SU-DHL-6 (cell line): ENCODE measurements around the gene ZG16.
"Not testable (repeated sequence)": the region's sequence is repeated elsewhere in the genome, so short reads cannot be mapped to it uniquely, and the experiment has no call there.

Experiments
- H2AFZ ChIP-seq: fragments of 200-600 bp; sonication (generic); 2 replicates; pipeline ENCODE4 v1.6.1; 2014; ENCODE audit warnings: low read depth, mild to moderate bottlenecking, moderate library complexity, mixed read lengths, antibody characterized with exemption, low read length; ENCODE audit not compliant: severe bottlenecking
- H3F3A ChIP-seq: fragments of 200-600 bp; shearing (Covaris generic); 2 replicates; pipeline ENCODE4 v1.6.0; 2016; ENCODE audit warnings: antibody characterized with exemption, mild to moderate bottlenecking; ENCODE audit not compliant: insufficient read depth
- H3K27ac ChIP-seq: fragments of 200-600 bp; sonication (generic); 2 replicates; pipeline ENCODE4 v1.5.1; 2016; ENCODE audit warnings: low read depth, mild to moderate bottlenecking, low read length, moderate library complexity, mixed read lengths
- H3K27me3 ChIP-seq: fragments of 200-600 bp; sonication (generic), shearing (Covaris generic); 2 replicates; pipeline ENCODE4 v1.6.0; 2014; ENCODE audit warnings: mild to moderate bottlenecking, low read length
- H3K36me3 ChIP-seq: fragments of 200-600 bp; sonication (generic); 2 replicates; pipeline ENCODE4 v1.6.1; 2014; ENCODE audit warnings: mild to moderate bottlenecking, low read length, mixed read lengths
- H3K4me2 ChIP-seq: fragments of 300-600, 200-600 bp; shearing (Covaris generic), sonication (generic); 2 replicates; pipeline ENCODE4 v1.6.0; 2014; ENCODE audit warnings: low read length, low read depth, mild to moderate bottlenecking; ENCODE audit not compliant: poor library complexity, severe bottlenecking
- H3K4me3 ChIP-seq: fragments of 200-600 bp; sonication (generic); 2 replicates; pipeline ENCODE4 v1.5.1; 2014; ENCODE audit warnings: antibody characterized with exemption, low read length, mild to moderate bottlenecking, mixed read lengths; ENCODE audit not compliant: insufficient read depth, poor library complexity, severe bottlenecking
- H3K79me2 ChIP-seq: fragments of 200-600 bp; sonication (generic); 2 replicates; pipeline ENCODE4 v1.6.1; 2014; ENCODE audit warnings: mild to moderate bottlenecking, low read length, moderate library complexity; ENCODE audit not compliant: insufficient read depth
- H3K9ac ChIP-seq: fragments of 200-600 bp; sonication (generic); 2 replicates; pipeline ENCODE4 v1.7.0; 2014; ENCODE audit warnings: mild to moderate bottlenecking, low read length
- H3K9me2 ChIP-seq: fragments of 200-600 bp; sonication (generic); replicated peaks from 2 replicates; pipeline ENCODE4 v1.6.1; 2014; ENCODE audit warnings: low read length; ENCODE audit not compliant: insufficient read depth
- H3K9me3 ChIP-seq: fragments of 200-600 bp; sonication (generic); 2 replicates; pipeline ENCODE4 v1.6.1; 2014; ENCODE audit warnings: low read length, mixed read lengths; ENCODE audit not compliant: insufficient read depth
- H4K20me1 ChIP-seq: fragments of 200-600 bp; sonication (generic); 2 replicates; pipeline ENCODE4 v1.6.1; 2014; ENCODE audit warnings: low read depth, mild to moderate bottlenecking, antibody characterized with exemption, low read length, moderate library complexity, mixed read lengths
- CTCF ChIP-seq: fragments of 200-600 bp; sonication (generic); IDR thresholded peaks from one replicate; pipeline ENCODE4 v1.5.1; 2017; ENCODE audit warnings: antibody characterized with exemption, mild to moderate bottlenecking, low read length, moderate library complexity; ENCODE audit not compliant: insufficient read depth, poor library complexity, severe bottlenecking
- EZH2phosphoT487 ChIP-seq: fragments of 200-600 bp; sonication (generic), shearing (Covaris generic); conservative IDR thresholded peaks from 2 replicates; pipeline ENCODE4 v1.6.1; 2018; ENCODE audit warnings: mild to moderate bottlenecking, antibody characterized with exemption, low read length, moderate library complexity, mixed read lengths

The ZG16 gene

GRCh38 chr16:29790949-29791844 is 13.1 kb downstream of the ZG16 start:
- H3K36me3 ChIP-seq: peaks cover 7% of the 10 kb centered on the region; the same call in 1 of the 2 replicates
- H3K9me3 ChIP-seq: no peaks in the 10 kb centered on the region
- H4K20me1 ChIP-seq: peaks cover 7% of the 10 kb centered on the region; the same call in 1 of the 2 replicates
- H3K27me3 ChIP-seq: no peaks in the 10 kb centered on the region
- peak overlapping the region; percentile 74 for H3K27ac ChIP-seq
- peaks cover 57% of the 10 kb centered on the region for H3K79me2 ChIP-seq
- peaks cover 4% of the 10 kb centered on the region; the same call in 1 of the 2 replicates for H3F3A ChIP-seq
- peak overlapping the region; percentile 70 for H2AFZ ChIP-seq
- H3K9me2 ChIP-seq: no peaks in the 10 kb centered on the region
- peak overlapping the region; percentile 88 for H3K4me3 ChIP-seq
- peak overlapping the region; percentile 99 for H3K9ac ChIP-seq
- H3K4me2 ChIP-seq: peak overlapping the region; percentile 95
- TF ChIP-seq CTCF: no peak

- Histone ChIP-seq H3K4me3 (peak overlapping the region; percentile 88), H3K79me2 (peaks cover 63% of the 10 kb centered on the region), H3K4me2 (peak overlapping the region; percentile 95), H3K36me3 (peaks cover 7% of the 10 kb centered on the region; the same call in 1 of the 2 replicates), H3K9ac (peak overlapping the region; percentile 99), H3K9me2 (no peaks in the 10 kb centered on the region), H3F3A (peaks cover 4% of the 10 kb centered on the region; the same call in 1 of the 2 replicates), H3K27me3 (no peaks in the 10 kb centered on the region), H3K27ac (0 out of 2 replicates have a peak overlapping the region, but pooled peaks have one; percentile 74), H3K9me3 (no peaks in the 10 kb centered on the region), H2AFZ (no peak overlapping the region), H4K20me1 (peaks cover 7% of the 10 kb centered on the region; the same call in 1 of the 2 replicates)
- no peak for TF ChIP-seq CTCF
- TF ChIP-seq EZH2phosphoT487: no peak
Measured at GRCh38 chr16:29791845-29792807, 14.1 kb downstream of the ZG16 start.

GRCh38 chr16:29793153-29793552 is 15.1 kb downstream of the ZG16 start:
- not testable (repeated sequence) for H3K9me3 ChIP-seq, H3K4me2 ChIP-seq, H3K27ac ChIP-seq, H3K9ac ChIP-seq, H2AFZ ChIP-seq, H4K20me1 ChIP-seq, H3K4me3 ChIP-seq, H3K27me3 ChIP-seq, H3K9me2 ChIP-seq, H3F3A ChIP-seq
- H3K79me2 ChIP-seq: peaks cover 68% of the 10 kb centered on the region
- H3K36me3 ChIP-seq: peaks cover 17% of the 10 kb centered on the region
